Measurements from ENCODE around the gene ARFGAP1. TPM values are rescaled to one million over a fixed set of nuclear protein-coding genes. Genes with fewer than 3 reads are reported as not detected.

ARFGAP1 gene
- 10 to 100 TPM; 58.6 to 62.6 TPM for total RNA-seq
- long read RNA-seq, donor 1, transcript ARFGAP1-203 (13 exons, 3,281 nt) = major isoform, 8 of 27 reads
- long read RNA-seq, donor 1, partial matches to known transcripts = 6 of 27 reads
- long read RNA-seq, donor 1, other reads (novel, unspliced or antisense) = 8 of 27 reads
- long read RNA-seq, donor 2, transcript ARFGAP1-209 (4 exons, 2,727 nt) = minor isoform, 6 of 87 reads
- long read RNA-seq, donor 2, transcript ARFGAP1-205 (5 exons, 2,640 nt) = minor isoform, 5 of 87 reads
- long read RNA-seq, donor 2, transcript ARFGAP1-203 (13 exons, 3,281 nt) = major isoform, 22 of 87 reads
- long read RNA-seq, donor 2, transcript ARFGAP1-221 (12 exons, 1,040 nt) = minor isoform, 5 of 87 reads
- long read RNA-seq, donor 2, partial matches to known transcripts = 7 of 87 reads
- long read RNA-seq, donor 2, other reads (novel, unspliced or antisense) = 42 of 87 reads

DNA sequence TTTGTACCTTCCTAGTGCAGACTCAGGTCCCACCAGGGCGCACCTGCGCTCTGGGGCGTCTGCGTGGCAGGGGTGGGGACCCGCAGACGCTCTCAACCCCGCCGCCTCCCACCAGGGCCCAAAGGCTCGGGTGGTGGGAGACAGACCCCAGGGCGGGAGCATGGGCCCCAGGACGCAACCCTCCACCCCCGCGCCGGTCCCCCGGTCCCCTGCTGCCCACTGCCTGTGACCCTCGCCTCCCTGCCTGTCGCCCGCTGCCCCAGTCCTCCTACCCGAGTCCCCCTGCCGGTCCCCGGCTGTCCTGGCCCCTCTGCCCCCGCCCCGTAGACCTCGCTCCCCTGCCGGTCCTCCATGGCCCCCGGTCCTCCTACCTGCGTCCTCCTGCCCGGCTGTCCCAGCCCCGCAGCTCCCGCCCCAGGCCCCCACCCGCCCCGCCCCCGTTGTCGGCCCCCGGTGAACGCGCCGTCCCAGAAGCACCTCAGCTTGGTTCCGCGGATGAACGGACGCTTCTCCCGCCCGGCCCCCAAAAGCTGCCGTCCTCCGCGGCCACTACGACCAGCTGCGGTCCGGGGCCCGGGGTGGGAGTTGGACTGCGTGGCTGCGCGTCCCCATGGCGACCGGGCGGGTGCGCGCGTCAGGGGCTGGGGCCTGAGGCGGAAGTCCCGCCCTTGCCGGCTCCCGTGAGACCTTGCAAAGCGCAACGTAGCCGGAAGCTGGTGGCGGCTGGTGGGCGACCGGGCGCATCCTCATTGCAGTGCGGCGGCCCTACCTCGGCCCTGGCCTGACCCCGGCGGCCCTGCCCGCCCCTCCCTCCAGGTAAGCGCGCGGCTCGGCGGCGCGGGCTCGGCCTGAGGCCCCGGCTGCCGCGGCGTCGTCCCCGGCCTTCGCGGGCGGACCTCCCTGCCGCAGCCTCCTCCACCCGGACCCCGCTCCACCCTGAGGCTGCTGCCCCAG, at the start of gene ARFGAP1:
Gene ARFGAP1 (plus strand): TSS at position 709 of the 954 bp plus-strand sequence. CDS start 2,768 bp downstream, outside the sequence.
- intact Hi-C loops (cut with DNase I) = no loop called here

DNA sequence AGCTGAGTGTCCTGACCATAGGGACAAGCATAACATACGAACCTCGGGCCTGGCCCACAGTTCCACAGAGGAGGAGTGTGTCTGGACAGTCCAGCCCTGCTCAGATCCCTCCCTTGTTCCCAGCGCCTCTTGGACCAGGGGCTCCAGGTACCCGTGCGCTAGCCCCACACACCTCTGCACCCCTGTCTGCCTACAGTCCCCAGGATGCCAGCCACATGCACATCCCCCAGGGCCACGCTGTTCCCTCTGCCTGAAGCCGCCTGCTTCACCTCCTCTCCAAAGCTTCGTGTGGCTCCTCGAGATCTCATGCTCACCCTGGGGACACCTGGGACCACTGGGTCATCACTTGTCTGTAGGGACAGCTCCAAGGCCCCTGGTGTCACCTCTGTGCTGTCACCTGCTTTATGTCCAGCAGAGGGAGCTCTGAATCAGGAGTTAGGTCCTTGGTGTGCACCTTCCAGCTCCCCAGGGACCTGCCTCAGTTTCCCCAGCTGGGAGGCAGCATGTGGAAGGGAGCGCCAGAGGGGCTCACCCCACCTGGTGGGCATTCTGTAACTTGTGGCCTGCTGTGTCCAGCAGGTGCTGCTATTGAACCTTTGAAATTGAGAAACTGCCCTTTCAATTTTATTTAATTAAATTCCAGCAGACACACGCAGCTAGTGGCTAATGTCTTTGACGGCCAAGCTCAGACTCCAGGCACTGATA, 49.3 kb upstream of the ARFGAP1 start:
- no peak for DNase-seq (ENCODE audit: low spot score)
- intact Hi-C loops (cut with DNase I) = no loop called here

More for the DNA sequence above, at the start of gene ARFGAP1:
- DNase-seq (ENCODE audit: low spot score) = peak; percentile 97

DNA sequence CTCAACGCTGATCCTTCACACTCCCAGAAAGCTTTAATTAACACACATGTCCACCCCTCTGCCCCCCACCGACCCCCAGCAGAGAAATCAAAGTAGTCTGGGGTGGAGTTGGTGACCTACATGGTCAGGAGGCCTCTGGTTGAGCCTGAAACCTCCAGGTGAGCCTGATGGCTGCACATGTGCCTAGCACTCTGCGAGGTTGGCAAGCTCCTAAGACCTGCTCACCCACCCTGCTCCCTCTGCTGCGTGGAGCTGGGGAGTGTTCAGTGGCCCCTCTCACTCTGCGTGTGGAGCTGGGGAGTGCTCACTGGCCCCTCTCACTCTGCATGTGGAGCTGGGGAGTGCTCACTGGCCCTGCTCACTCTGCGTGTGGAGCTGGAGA, 48.8 kb upstream of the ARFGAP1 start:
- intact Hi-C loops (cut with DNase I) = no loop called here
- DNase-seq (ENCODE audit: low spot score) = no peak

DNA sequence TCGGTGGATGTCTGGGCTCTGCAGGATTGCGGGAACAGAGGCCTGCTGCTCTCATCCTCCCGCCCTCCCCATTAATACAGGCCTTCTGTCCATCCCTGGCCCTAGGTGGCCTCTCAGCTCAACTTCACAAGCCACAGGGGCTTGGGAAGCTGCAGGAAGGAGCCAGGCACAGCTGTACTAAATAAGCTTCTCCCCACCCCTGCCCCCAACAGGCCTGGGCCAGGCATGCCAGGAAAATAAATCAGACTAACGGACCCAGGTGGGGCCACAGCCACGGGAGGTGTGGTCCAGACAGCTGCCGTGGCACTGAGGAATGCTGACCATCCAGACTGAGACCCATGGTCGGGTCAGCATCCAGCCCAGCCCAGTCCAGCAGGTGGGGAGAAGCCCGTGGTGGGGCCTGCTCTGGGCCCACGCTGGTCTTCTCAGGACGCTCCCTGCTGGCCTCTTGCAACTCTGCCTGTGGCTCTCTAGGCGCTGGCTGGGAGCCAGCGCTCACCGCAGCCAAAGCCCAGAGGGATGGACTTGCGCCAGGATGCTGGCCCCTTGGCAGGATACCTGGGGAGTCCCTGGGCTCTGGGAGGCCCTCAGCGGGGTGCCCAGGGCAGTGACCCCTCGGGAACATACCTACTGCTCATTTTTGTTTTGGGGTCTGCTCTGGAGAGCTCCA, 48.1 kb upstream of the ARFGAP1 start:
- no peak for DNase-seq (ENCODE audit: low spot score)
- intact Hi-C loops (cut with DNase I) = no loop called here

DNA sequence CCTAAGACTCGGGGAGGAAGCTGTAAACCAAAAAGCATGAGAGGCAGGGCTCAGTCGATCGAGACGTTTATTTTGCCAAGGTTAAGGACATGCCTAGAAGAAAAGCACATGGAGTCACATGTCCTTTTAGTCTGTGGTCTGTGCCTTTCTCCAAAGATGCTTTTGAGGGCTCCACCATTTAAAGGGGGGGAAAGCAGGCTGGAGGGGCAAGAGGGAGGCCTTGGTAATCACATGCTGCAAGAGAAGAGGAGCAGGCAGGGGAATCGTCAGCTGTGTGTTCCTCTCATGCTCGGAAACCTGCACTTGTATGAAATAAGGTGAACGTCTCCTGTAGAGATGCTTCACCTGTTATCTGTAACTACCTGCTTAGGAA, 47.5 kb upstream of the ARFGAP1 start:
- no peak for DNase-seq (ENCODE audit: low spot score)
- intact Hi-C loops (cut with DNase I) = no loop called here

DNA sequence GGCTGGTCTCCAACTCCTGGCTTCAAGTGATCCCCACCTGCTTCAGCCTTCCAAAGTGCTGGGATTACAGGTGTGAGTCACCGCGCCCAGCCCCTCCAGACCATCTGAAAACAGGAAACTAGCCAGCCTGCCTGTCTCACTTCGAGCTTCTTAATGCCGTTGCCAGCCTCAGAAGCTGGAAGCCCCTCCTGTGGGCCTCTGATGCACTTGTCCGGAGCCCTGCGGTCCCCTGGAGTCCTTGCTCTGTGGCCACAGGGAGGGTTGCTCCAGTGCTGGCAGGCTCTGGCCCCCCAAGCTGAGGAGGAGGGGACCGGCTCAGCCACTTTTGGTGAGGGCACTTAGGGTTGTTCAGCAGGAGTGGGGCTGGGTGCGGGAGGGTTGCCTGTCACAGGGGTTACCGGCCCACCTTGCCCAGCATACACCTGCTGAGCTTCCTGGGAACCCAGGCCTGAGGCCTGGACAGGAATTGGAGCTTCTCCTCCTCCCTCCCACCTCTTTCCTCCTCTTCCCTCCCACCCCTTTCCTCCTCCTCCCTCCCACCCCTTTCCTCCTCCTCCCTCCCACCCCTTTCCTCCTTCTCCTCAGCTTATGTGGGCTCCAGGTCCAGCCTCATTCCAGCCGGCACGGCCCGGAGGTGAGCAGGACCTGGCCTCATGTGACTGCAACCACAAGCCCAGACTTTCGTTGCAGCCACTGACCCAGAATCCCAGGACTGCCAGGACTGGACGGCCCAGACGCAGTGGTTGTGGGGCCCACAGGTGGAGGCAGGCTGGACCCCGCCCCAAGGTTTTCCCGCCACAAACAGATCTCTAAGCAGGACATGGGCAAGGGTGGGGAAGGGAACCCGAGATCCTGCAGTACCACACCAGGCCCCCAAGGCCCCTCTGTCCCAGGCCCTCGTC, 46.3 kb upstream of the ARFGAP1 start:
- intact Hi-C loops (cut with DNase I) = no loop called here
- no peak for DNase-seq (ENCODE audit: low spot score)

DNA sequence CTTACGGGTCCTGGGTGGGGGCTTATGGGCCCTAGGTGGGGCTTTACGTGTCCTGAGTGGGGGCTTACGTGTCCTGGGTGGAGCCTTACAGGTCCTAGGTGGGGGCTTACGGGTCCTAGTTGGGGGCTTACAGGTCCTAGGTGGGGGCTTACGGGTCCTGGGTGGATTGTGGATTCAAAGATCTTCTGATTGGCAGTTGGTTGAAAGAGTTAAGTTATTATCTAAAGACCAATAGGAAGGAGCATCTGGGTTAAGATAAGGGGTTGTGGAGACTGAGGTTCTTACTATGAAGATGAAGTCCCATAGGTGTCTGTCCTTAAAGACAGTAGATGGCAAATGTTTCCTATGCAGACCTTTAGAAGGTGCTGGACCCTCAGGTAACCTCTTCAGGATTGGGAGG, 45.4 kb upstream of the ARFGAP1 start:
- DNase-seq (ENCODE audit: low spot score) = no peak
- intact Hi-C loops (cut with DNase I) = no loop called here

DNA sequence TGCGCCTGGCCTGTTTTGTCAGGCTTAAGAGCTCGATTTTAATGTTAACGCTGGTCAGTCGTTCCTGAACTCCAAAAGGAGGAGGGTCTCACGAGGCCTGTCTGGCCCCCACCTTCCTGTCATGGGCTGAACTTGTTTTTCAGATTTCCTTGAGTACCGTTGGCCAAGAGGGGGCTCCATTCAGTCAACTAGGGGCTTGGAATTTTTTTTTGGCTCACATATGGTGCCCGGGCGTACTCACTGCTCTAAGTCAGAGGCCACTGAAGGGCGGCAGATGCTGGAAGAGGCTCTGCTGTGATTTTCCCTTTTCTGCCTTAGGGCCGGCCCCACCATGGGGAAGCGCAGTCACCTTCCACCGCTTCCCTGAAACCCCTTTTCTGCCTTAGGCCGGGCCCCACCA, 43.8 kb upstream of the ARFGAP1 start:
- DNase-seq (ENCODE audit: low spot score) = no peak
- intact Hi-C loops (cut with DNase I) = no loop called here

DNA sequence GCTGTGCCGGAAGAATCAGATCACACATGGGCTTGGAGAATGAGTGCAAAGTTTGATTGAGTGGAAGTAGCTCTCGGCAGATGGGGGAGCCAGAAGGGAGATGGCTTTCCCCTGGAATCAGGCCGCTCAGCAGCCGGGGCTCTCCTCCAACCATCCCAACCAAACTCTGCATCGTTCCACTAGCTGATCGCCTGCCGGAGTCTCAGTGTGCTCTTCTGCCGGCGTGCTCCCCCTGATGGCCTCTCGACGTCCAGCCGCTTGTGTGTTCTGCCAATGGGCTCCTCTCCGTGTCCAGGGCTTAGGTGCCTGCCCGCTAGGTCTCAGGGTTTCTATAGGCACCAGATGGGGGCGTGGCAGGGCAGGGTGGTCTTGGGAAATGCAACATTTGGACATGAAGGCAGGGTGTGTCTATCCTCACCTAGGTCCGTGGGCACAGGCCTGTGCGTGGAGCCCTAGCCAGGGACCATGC, 41.8 kb upstream of the ARFGAP1 start:
- peak; percentile 90 for DNase-seq (ENCODE audit: low spot score)
- intact Hi-C loops (cut with DNase I) = loop anchor here in 1 of 2 donors (10.0 kb wide), 1 partner anchor 176 kb away; no protein-coding TSS in a partner anchor

DNA sequence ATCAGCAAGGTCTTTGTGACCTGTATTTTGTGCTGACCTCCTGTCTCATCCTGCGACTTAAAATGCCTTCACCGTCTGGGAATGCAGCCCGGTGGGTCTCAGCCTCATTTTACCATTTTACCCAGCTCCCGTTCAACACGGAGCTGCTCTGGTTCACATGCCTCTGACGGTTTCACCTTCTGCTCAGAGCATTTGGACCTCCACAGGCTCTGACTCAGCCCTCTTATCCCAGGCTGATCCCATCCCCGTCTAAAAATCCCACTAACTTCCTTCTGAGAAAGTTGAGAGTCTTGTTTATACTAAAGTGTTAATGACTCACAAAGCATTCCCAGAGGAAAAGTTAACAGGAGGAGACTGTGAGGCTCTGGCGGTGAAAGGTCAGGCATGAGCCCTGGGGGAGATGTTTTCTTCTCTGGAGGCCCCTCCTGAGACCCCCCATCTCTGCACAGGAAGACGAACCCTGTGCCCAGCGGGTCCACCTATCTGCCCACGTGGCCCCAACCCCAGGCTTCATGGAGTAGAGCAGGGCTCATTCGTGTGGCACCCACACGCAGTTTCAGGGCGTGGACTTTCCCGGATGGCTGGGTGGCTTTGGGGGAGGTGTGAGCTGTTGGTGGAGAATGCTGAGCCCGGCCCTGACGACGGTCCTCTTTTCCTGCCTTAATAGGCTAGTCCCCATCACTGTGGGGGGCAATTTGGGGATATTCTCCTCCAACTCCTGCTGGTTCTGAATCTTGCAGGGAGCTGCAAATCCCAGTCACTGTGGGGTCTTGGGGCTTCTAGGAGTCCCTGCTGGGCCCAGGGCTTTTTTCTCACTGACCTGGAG, 40.2 kb upstream of the ARFGAP1 start:
- intact Hi-C loops (cut with DNase I) = loop anchor here in 1 of 2 donors (10.0 kb wide), 1 partner anchor 178 kb away; no protein-coding TSS in a partner anchor
- DNase-seq (ENCODE audit: low spot score) = no peak

DNA sequence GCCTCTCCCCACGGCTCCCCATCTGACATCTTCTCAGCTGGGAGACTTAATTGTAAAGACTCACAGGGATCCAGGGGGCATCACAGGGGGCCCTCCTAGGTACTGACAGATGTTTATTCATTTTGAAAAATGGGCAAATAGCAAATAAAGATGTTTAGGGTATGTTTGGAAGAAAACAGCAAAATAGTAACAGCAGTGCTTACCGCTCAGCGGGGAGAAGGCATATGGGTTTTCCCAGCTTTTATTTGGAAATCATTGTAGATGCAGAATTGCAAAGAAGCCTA, 39.6 kb upstream of the ARFGAP1 start:
- no peak for DNase-seq (ENCODE audit: low spot score)
- intact Hi-C loops (cut with DNase I) = loop anchor here in 1 of 2 donors (10.0 kb wide), 1 partner anchor 178 kb away; no protein-coding TSS in a partner anchor

DNA sequence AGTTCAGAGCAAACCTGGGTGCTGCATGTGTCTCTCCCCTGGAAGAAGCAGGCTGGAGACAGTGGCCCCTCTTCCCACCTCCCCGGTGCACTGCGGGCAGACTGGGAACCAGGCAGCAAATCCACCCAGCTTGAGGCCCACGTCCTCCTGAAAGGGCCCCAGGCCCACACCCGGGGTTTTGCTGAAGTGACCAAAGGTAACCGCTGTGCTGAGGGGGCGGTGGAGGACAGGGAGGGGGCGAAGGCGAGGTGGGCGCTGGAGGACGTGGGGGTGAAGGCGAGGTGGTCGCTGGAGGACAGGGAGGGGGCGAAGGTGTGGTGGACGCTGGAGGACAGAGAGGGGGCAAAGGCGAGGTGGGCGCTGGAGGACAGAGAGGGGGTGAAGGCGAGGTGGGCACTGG, 38.7 kb upstream of the ARFGAP1 start:
- DNase-seq (ENCODE audit: low spot score) = no peak
- intact Hi-C loops (cut with DNase I) = loop anchor here in 1 of 2 donors (10.0 kb wide), 1 partner anchor 179 kb away; no protein-coding TSS in a partner anchor

DNA sequence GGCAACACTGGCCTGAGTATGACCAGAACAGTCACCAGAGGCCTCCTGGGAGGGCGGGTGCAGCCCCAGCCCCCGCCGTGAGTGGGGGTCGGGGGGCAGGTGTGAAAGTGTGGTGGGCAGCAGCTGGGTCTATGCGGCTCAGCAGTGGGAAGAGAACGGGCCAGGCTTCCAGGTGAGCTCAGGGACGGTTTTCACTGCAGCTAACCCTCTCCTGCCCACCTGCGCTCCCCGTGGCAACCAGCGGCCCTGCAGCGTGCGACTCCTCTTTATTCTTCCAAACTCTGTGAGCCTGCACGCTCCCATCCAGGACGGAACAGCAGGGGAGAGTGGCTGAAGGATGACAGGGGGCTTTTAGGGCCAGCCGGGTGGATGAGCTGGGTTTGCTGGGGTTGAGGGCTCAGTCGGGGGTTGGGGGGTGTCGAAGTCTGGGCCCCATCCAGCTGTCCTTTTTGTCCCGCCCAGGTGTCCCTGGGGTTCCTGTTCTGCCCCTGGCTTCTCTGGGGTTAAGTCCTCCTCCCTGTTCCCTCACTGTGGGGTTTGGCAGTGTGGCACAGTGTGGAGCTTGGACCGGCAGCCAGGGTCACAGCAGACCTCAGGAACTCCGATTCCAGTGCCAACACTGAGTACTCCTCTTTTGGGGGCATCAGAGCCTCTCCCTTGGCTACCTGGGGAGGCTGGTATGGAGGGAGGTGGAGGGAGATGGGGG, 37.8 kb upstream of the ARFGAP1 start:
- DNase-seq (ENCODE audit: low spot score) = no peak
- intact Hi-C loops (cut with DNase I) = loop anchor here in 1 of 2 donors (10.0 kb wide), 1 partner anchor 180 kb away; no protein-coding TSS in a partner anchor

DNA sequence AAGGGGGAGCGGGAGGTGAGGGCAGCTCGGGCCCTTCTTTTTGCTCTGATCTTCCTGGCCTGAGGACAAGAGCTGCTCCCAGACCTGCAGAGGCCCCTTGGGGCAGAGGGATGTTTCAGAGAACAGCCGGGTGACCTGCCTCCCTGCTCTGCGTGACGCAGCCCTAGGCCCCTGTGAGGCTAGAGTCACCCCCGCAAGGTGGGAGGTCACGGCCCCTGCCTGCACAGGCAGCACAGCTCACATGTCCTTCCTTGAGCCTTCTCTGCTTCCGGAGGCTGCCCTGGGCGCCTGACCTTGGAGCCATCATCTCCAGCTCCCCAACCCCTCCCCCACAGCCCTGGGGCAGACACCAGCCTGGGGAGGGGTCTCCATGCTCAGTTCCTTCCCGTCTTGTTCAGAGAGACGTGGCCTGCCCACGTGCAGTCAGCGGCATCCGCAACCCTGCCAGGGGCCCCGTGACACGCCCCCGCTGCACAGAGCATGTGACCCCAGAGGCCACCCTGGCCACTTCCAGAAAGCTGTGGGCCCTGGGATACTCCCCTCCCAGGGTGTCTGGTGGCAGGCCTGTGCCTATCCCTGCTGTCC, 37.1 kb upstream of the ARFGAP1 start, which contains the start of gene BIRC7:
Gene BIRC7 (plus strand): TSS at position 507 of the 585 bp plus-strand sequence. CDS start 192 bp downstream, outside the sequence.
- intact Hi-C loops (cut with DNase I) = loop anchor here in 1 of 2 donors (10.0 kb wide), 1 partner anchor 181 kb away; no protein-coding TSS in a partner anchor
- no peak for DNase-seq (ENCODE audit: low spot score)

DNA sequence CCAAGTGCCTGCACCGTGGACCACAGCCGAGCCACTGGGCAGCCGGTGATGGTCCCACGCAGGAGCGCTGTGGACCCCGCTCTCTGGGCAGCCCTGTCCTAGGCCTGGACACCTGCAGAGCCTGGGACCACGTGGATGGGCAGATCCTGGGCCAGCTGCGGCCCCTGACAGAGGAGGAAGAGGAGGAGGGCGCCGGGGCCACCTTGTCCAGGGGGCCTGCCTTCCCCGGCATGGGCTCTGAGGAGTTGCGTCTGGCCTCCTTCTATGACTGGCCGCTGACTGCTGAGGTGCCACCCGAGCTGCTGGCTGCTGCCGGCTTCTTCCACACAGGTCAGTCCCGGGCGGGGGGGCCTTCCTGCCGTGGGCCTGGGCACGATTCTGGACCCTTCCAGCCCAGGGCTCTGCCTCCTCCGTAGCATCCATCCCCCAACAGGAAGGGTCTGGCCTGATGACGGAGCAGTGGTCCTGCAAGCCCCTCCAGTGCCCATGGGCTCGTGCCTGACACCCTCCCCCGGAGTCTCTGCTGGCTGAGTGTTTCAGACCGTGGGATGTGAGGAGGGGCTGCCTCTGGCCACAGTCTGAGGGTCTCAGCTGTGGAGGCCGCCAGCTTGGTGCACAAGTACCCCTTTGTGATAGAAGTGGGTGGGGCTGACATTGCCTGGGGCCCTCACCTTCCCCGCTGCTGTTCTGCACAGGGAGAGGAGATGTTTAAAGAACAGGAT, 36.3 kb upstream of the ARFGAP1 start:
- intact Hi-C loops (cut with DNase I) = loop anchor here in 1 of 2 donors (10.0 kb wide), 1 partner anchor 181 kb away; no protein-coding TSS in a partner anchor
- no peak for DNase-seq (ENCODE audit: low spot score)

Data from posterior vena cava (tissue), 2 donors.